Tibial artery (tissue), 4 donors: ENCODE data around the gene ZNF879.

Source experiments
- DNase-seq, 2 donors: peaks; one replicate each; pipeline ENCODE4 v3.0.0-alpha.2; 2019
- H3K27ac ChIP-seq, 2 donors: fragments of 200-600 bp; sonication (generic) in 1 of 2; 1 replicate in 1 of 2; 2 replicates in 1 of 2; pipeline ENCODE4 v1.5.1; 2018 to 2019; ENCODE audit warnings: mild to moderate bottlenecking in 1 of 2
- H3K27me3 ChIP-seq, 2 donors: fragments of 200-600 bp; sonication (generic) in 1 of 2; one replicate each; pipeline versions ENCODE4 v1.5.1 to v1.6.0; 2016 to 2019
- H3K36me3 ChIP-seq, 3 donors: fragments of 200-600 bp; sonication (generic) in 2 of 3; one replicate each; pipeline ENCODE4 v1.5.1; 2016 to 2019; ENCODE audit warnings: mild to moderate bottlenecking in 2 of 3
- H3K4me1 ChIP-seq, 4 donors: fragments of 200-600 bp; sonication (generic) in 2 of 4; 1 replicate in 3 of 4; 2 replicates in 1 of 4; pipeline ENCODE4 v1.5.1; 2016 to 2019
- H3K4me3 ChIP-seq, 2 donors: fragments of 200-600 bp; sonication (generic) in 1 of 2; 1 replicate in 1 of 2; 2 replicates in 1 of 2; pipeline ENCODE4 v1.5.1; 2018 to 2019; ENCODE audit warnings: mild to moderate bottlenecking in 2 of 2
- H3K9me3 ChIP-seq, 3 donors: fragments of 200-600 bp; sonication (generic) in 1 of 3; one replicate each; pipeline ENCODE4 v1.5.1; 2016 to 2019
- CTCF ChIP-seq, 2 experiments: fragments of 200-600 bp in 1 of 2; fragments of 450-650 bp in 1 of 2; IDR thresholded peaks; one replicate each; pipeline ENCODE4 v1.5.1; 2017 to 2019; ENCODE audit warnings: antibody characterized with exemption in 2 of 2, mild to moderate bottlenecking in 1 of 2, moderate library complexity in 1 of 2
- intact Hi-C: fragments of 100-400 bp; cut with DNase I; formaldehyde crosslinking; loops from one replicate; pipeline ENCODE4 v1.15.0; 2023; ENCODE audit warnings: low total_unique reads

Gene ZNF879

GRCh38 chr5:179033004-179033580 lies 9.5 kb downstream of the ZNF879 start:
- Histone ChIP-seq H3K27ac (no peak overlapping the region), H3K36me3 (peaks cover 55 to 77% (median 70%) of the 10 kb centered on the region in 3 donors), H3K9me3 (peaks cover 36 to 99% (median 99%) of the 10 kb centered on the region in 3 donors), H3K4me1 (no peaks in the 10 kb centered on the region), H3K4me3 (no peak overlapping the region), H3K27me3 (no peaks in the 10 kb centered on the region)
- no peak for TF ChIP-seq CTCF (IDR thresholded peaks at IDR 0.05)
- intact Hi-C loops, result loop anchor here (10.0 kb wide), 1 partner anchor 98 kb away; no protein-coding TSS in a partner anchor
- no peak for DNase-seq

GRCh38 chr5:179044765-179045164 lies 21.2 kb downstream of the ZNF879 start:
- H3K27ac ChIP-seq, result no peak overlapping the region
- peaks cover 5 to 24% (median 17%) of the 10 kb centered on the region in 3 donors for H3K9me3 ChIP-seq
- H3K4me1 ChIP-seq, result no peaks in the 10 kb centered on the region
- intact Hi-C loops, result no loop called here
- H3K4me3 ChIP-seq, result no peak overlapping the region
- H3K27me3 ChIP-seq, result no peaks in the 10 kb centered on the region
- no peak for TF ChIP-seq CTCF (IDR thresholded peaks at IDR 0.05)
- H3K36me3 ChIP-seq, result no peaks in the 10 kb centered on the region
- DNase-seq, result no peak

- Histone ChIP-seq H3K4me3 (no peak overlapping the region), H3K36me3 (no peaks in the 10 kb centered on the region), H3K4me1 (no peaks in the 10 kb centered on the region), H3K9me3 (peaks cover 0 to 5% (median 4%) of the 10 kb centered on the region in 3 donors), H3K27me3 (no peaks in the 10 kb centered on the region), H3K27ac (no peak overlapping the region)
- TF ChIP-seq CTCF (IDR thresholded peaks at IDR 0.05), result no peak
- DNase-seq, result no peak
- intact Hi-C loops, result no loop called here
Measured at GRCh38 chr5:179051784-179052183, 28.2 kb downstream of the ZNF879 start.

- Histone ChIP-seq H3K27me3 (no peaks in the 10 kb centered on the region), H3K4me1 (no peaks in the 10 kb centered on the region), H3K4me3 (no peak overlapping the region), H3K36me3 (no peaks in the 10 kb centered on the region), H3K9me3 (no peaks in the 10 kb centered on the region), H3K27ac (no peak overlapping the region)
- TF ChIP-seq CTCF (IDR thresholded peaks at IDR 0.05), result no peak
- DNase-seq, result no peak
- intact Hi-C loops, result no loop called here
Measured at GRCh38 chr5:179054036-179054785, 30.6 kb downstream of the ZNF879 start.

DNA sequence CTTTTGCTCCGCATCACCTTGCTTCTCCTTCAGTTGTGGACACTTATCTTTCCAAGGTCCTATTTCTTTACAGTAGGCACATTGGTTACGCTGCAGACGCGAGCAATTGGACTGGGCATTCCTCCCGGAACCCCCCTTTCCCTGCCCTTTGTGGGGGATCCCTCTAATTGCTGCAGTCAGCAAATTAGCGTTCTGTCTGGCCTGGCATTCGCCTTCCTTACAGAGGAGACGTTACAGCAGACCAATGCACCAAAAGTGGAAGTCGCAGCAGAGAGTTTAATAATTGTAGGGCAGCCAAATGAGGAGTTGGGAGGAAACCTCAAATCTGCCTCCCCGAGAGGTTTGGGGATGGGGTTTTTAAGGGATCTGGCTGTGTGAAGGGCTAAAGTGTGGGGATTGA lies 31.3 kb downstream of the ZNF879 start:
- TF ChIP-seq CTCF (IDR thresholded peaks at IDR 0.05), result no peak
- no peaks in the 10 kb centered on the region for H3K36me3 ChIP-seq
- H3K9me3 ChIP-seq, result no peaks in the 10 kb centered on the region
- no peak overlapping the region for H3K27ac ChIP-seq
- no peaks in the 10 kb centered on the region for H3K27me3 ChIP-seq
- H3K4me1 ChIP-seq, result no peaks in the 10 kb centered on the region
- intact Hi-C loops, result no loop called here
- H3K4me3 ChIP-seq, result no peak overlapping the region
- no peak for DNase-seq
